CD4-positive, alpha-beta T cell treated with Interleukin-15 for 4 hours (primary cell): ENCODE measurements around the gene MAPKBP1.

Source experiments
- DNase-seq: peaks from one replicate; pipeline ENCODE4 v3.0.0-alpha.2; 2020; ENCODE audit warnings: low spot score

MAPKBP1 gene

GRCh38 chr15:41848631-41849030 is 74.3 kb downstream of the MAPKBP1 start:
- no peak for DNase-seq

DNA sequence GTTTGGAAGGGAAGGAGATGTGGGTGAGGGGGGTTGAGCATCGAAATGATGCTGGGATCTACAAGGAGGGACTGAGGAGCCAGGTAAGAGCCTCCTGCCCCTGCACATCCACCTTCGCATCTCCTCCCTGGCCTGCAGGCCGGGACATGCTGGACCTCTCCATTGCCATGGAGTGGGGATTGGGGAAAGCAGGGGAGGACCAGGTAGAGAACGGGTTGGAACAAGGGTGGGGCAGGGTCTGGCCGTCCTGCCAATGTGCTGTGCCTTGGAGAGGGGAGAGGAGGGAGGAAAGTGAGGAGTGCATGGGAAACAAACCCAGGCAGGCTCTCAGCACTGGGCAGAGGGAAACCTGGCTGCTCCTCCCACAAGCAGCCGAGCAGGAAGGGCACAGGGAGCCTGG is 74.9 kb downstream of the MAPKBP1 start:
- no peak for DNase-seq

DNA sequence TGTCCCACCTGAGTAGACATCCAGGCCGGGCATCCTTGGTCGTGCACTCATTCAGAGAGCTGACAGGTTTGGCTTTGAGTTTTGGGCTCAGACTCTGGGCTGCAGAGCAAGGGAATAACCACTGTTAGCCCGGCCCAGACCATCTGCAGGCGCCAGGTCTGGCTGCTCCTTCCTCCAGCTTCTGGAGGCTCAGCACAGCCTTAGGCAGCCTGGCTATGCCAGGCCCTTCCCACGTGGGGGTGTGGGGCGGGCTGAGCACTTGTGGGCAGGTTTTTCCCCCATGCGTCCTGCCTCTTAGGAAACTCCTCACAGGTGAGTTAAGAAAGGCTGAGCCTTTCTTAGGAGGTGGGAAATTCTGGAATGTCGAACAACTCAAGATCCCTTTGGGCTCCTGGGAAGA is 75.6 kb downstream of the MAPKBP1 start:
- DNase-seq, result no peak

- no peak for DNase-seq
Observed at GRCh38 chr15:41850482-41851166, 76.3 kb downstream of the MAPKBP1 start.

DNA sequence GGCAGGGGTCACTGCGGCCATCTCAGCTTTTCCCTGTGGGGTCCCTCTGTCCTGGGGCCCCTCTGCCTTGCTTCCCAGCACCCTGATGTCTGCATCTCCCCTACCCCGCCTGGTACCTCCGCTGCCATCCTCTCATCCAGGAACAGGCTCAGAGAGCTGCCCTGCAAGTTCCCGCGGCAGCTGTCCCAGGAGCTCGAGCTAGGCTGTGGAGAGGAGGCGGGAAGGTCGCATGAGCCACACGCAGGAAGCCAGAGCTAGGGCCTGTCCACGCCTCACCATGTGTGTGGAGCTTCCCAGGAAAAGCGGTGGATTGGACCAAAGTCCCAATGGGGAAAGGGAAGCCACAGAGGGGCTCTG is 76.9 kb downstream of the MAPKBP1 start:
- DNase-seq, result no peak

GRCh38 chr15:41851755-41852370 is 77.6 kb downstream of the MAPKBP1 start:
- DNase-seq, result no peak

GRCh38 chr15:41852736-41853590 is 78.7 kb downstream of the MAPKBP1 start:
- DNase-seq, result no peak

- no peak for DNase-seq
Observed at GRCh38 chr15:41853831-41854230, 79.5 kb downstream of the MAPKBP1 start.

- DNase-seq, result no peak
Observed at GRCh38 chr15:41854443-41854842, 80.2 kb downstream of the MAPKBP1 start.

GRCh38 chr15:41855261-41855961 is 81.1 kb downstream of the MAPKBP1 start:
- DNase-seq, result no peak

DNA sequence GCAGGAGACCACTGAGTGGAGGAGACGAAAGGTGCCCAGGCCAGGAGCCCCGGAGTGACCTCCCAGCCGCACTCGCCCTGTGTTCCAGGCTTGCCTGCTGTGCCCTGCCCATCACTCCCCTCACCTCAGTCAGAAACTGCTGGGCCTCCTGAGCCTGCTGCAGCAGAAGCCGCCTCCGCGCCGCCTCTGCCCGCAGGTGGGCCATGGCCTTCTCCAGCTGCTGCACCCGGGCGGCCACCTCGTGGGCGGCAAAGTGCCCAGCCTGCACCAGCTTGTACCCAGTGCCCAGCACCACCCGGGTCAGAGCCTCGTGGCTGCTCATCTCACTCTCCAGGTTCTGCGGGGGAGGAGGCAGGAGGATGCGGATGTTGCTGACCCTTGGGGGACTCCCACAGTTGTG is 82.0 kb downstream of the MAPKBP1 start:
- no peak for DNase-seq

DNA sequence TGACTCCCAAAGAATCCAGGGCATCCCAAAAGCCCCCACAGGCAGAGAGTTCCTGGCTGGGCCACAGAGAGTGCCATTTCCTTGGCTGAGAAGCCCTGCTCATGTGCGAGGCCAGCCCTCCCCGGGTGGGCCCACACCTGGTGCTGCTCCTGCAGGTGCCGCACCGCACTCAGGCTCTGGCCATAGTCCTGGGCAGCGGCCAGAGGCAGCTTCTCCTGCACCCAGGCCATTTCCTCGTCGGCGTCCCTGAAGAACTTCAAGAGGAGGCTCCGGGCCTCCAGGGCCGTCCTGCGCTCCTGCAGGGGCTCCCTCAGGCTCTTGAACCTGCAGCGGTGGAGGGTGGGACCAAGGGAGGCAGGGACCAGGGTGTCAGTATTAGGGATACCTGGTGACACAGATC is 82.4 kb downstream of the MAPKBP1 start:
- no peak for DNase-seq

- no peak for DNase-seq
Observed at GRCh38 chr15:41857316-41857715, 83.0 kb downstream of the MAPKBP1 start.

- DNase-seq, result no peak
Observed at GRCh38 chr15:41858756-41859155, 84.5 kb downstream of the MAPKBP1 start.

- no peak for DNase-seq
Observed at GRCh38 chr15:41860049-41860828, 86.0 kb downstream of the MAPKBP1 start.

GRCh38 chr15:41861736-41862356 is 87.6 kb downstream of the MAPKBP1 start:
- DNase-seq, result no peak

DNA sequence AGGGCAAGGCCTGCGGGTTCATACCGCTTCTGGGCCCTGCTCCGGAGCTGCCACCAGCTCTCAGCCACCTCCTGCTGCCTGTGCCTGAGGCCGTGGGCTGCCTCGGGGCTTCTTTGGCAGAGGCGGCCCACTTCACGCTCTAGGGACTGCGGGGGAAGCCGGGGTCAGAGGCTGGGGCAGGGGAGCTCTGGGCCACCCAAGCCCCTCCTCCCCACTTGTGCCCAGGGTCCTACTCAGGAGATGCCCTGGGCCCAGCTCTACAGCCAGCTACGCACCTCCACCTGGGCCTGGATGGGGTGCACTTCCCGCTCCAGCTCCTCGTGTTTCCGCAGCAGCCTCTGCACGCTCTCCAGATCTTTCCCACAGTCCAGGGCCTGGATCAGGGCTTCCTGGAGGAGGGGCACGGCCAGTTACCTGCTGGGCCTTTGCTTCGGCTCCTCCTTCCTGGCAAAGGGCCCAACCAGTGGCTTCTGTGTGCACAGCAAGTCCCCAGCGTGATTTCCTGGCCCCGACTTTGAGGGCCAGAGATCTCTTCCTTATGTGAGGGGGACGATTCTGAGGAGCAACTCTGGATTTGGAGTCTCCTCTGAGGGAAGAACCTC is 88.3 kb downstream of the MAPKBP1 start:
- DNase-seq, result no peak

DNA sequence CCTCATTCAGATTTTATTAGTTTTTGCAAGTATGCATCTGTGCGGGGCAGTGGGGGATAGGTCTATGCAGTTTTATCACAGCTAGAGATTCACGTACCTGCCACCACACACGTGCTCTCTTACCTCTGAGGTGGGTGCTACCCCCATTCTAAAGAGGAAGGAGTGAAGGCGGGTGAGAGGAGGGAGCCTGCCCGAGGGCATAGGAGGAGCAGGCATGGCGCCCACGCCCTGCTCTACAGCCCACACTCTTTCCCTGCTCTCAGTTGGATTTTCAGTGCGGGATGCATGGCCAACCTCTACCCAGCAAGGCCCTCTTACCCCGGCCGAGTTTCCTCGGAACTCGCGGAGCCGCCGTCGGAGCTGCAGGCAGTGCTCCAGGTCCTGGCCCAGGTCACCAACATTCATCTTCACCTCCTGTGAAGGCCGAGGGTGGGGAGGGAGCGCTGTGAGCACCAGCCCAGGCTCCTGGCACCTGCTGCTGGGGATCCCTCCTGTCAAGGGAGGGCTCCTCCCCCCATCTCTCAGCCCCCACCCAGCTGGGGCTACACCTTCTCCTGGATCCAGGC is 91.3 kb downstream of the MAPKBP1 start:
- DNase-seq, result no peak

GRCh38 chr15:41866263-41866703 is 92.0 kb downstream of the MAPKBP1 start:
- DNase-seq, result no peak

GRCh38 chr15:41866872-41867579 is 92.7 kb downstream of the MAPKBP1 start:
- no peak for DNase-seq
